Tibial artery (tissue), 4 donors: ENCODE measurements around the gene CNN3.

ENCODE experiments used
- DNase-seq, 2 donors: peaks; one replicate each; pipeline ENCODE4 v3.0.0-alpha.2; 2019
- H3K27ac ChIP-seq, 2 donors: fragments of 200-600 bp; sonication (generic) in 1 of 2; 1 replicate in 1 of 2; 2 replicates in 1 of 2; pipeline ENCODE4 v1.5.1; 2018 to 2019; ENCODE audit warnings: mild to moderate bottlenecking in 1 of 2
- H3K27me3 ChIP-seq, 2 donors: fragments of 200-600 bp; sonication (generic) in 1 of 2; one replicate each; pipeline versions ENCODE4 v1.5.1 to v1.6.0; 2016 to 2019
- H3K36me3 ChIP-seq, 3 donors: fragments of 200-600 bp; sonication (generic) in 2 of 3; one replicate each; pipeline ENCODE4 v1.5.1; 2016 to 2019; ENCODE audit warnings: mild to moderate bottlenecking in 2 of 3
- H3K4me1 ChIP-seq, 4 donors: fragments of 200-600 bp; sonication (generic) in 2 of 4; 1 replicate in 3 of 4; 2 replicates in 1 of 4; pipeline ENCODE4 v1.5.1; 2016 to 2019
- H3K4me3 ChIP-seq, 2 donors: fragments of 200-600 bp; sonication (generic) in 1 of 2; 1 replicate in 1 of 2; 2 replicates in 1 of 2; pipeline ENCODE4 v1.5.1; 2018 to 2019; ENCODE audit warnings: mild to moderate bottlenecking in 2 of 2
- H3K9me3 ChIP-seq, 3 donors: fragments of 200-600 bp; sonication (generic) in 1 of 3; one replicate each; pipeline ENCODE4 v1.5.1; 2016 to 2019
- intact Hi-C: fragments of 100-400 bp; cut with DNase I; formaldehyde crosslinking; loops from one replicate; pipeline ENCODE4 v1.15.0; 2023; ENCODE audit warnings: low total_unique reads
- TF ChIP-seq, protein P1 (sequence below), 2 experiments: fragments of 200-600 bp in 1 of 2; fragments of 450-650 bp in 1 of 2; IDR thresholded peaks; one replicate each; pipeline ENCODE4 v1.5.1; 2017 to 2019; ENCODE audit warnings: antibody characterized with exemption in 2 of 2, mild to moderate bottlenecking in 1 of 2, moderate library complexity in 1 of 2

CNN3 gene

GRCh38 chr1:94961988-94962387 is 35.1 kb upstream of the CNN3 start:
- Histone ChIP-seq H3K4me3 (no peak overlapping the region), H3K36me3 (no peaks in the 10 kb centered on the region), H3K27me3 (no peaks in the 10 kb centered on the region), H3K4me1 (peaks cover 0 to 12% (median 3%) of the 10 kb centered on the region in 4 donors), H3K9me3 (no peaks in the 10 kb centered on the region), H3K27ac (no peak overlapping the region)
- intact Hi-C loops = no loop called here
- TF ChIP-seq, protein P1, sequence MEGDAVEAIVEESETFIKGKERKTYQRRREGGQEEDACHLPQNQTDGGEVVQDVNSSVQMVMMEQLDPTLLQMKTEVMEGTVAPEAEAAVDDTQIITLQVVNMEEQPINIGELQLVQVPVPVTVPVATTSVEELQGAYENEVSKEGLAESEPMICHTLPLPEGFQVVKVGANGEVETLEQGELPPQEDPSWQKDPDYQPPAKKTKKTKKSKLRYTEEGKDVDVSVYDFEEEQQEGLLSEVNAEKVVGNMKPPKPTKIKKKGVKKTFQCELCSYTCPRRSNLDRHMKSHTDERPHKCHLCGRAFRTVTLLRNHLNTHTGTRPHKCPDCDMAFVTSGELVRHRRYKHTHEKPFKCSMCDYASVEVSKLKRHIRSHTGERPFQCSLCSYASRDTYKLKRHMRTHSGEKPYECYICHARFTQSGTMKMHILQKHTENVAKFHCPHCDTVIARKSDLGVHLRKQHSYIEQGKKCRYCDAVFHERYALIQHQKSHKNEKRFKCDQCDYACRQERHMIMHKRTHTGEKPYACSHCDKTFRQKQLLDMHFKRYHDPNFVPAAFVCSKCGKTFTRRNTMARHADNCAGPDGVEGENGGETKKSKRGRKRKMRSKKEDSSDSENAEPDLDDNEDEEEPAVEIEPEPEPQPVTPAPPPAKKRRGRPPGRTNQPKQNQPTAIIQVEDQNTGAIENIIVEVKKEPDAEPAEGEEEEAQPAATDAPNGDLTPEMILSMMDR (IDR thresholded peaks at IDR 0.05) = no peak
- DNase-seq = no peak

DNA sequence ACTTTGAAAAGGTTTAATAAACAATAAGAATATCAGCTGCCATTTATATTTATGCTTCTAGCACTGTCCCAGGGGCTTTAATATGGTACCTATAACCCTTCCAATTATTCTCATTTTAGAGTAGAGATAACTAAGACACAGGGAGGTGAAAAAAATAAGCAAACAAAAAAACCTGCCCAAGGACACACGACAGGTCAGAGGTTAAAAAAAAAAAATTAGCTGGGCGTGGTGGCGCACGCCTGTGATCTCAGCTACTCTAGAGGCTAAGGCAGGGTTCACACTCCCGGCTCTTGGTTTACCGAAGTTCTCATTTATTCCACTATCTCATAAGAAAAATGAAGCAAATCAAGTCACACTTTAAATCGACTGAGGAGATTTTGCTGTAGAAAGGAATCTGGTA is 34.7 kb upstream of the CNN3 start:
- intact Hi-C loops = no loop called here
- Histone ChIP-seq H3K27me3 (no peaks in the 10 kb centered on the region), H3K9me3 (no peaks in the 10 kb centered on the region), H3K4me3 (no peak overlapping the region), H3K4me1 (peaks cover 0 to 12% (median 3%) of the 10 kb centered on the region in 4 donors), H3K36me3 (no peaks in the 10 kb centered on the region), H3K27ac (no peak overlapping the region)
- no peak for DNase-seq
- TF ChIP-seq, protein P1 (IDR thresholded peaks at IDR 0.05) = no peak

DNA sequence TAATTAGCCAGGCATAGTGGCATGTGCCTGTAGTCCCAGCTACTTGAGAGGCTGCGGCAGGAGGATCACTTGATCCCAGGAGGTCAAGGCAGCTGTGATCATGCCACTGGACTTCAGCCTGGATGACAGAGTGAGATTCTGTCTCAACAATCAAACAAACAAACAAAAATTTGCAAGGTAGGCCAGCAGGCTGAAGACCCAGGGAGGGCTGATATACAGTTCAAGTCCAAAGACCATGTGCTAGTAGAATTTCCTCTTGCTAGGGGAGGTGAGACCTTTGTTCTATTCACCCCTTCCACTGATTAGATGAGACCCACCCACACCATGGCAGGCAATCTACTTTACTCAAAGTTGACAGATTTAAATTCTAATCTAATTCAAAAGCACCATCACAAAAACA is 31.2 kb upstream of the CNN3 start:
- TF ChIP-seq, protein P1 (IDR thresholded peaks at IDR 0.05) = no peak
- H3K27ac ChIP-seq = no peak overlapping the region

DNA sequence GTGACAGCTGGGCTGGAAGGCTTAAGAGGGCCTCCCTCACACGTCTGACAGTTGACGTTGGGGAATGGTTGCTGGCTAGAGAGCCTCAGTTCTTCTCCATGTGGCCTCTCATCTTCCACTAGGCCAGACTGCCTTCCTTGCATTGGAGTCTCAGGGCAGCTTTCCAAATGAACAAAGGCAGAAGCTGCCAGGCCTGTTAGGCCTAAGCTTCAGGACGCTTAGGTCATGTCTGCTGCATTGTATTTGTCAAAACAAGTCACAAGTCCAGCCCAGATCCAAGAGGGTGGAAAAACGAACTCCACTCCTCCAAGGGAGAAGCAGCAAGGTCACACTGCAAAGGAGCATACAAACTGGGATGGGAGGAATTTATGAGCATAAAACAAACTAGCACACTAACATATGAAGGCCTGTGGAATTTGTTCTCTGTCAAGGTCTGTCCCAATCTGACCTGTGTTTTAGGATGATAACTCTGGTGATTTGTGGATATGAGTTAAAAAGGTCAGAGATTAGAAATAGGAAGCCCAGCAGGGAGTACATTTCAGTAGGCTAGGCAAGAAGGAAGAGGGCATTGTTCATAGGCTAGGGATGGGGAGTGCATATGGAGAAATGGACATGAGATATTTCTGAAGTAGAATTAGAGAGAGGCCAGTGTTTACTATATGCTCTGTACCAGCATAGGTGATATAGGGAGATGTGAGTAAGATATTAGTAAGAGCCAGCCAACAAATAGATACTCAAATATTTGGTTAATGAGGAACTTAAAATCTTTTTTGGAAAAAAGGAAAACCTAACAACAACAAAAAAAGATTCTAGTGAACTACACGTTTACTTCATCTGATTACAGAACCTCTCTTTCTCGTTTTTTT is 29.1 kb upstream of the CNN3 start:
- no peaks in the 10 kb centered on the region for H3K9me3 ChIP-seq
- no peak overlapping the region for H3K4me3 ChIP-seq
- no peaks in the 10 kb centered on the region for H3K36me3 ChIP-seq
- no peaks in the 10 kb centered on the region for H3K27me3 ChIP-seq
- intact Hi-C loops = no loop called here
- no peak for DNase-seq
- TF ChIP-seq, protein P1 (IDR thresholded peaks at IDR 0.05) = no peak
- peak overlapping the region in 1 of 2 donors; percentile 11 for H3K27ac ChIP-seq
- H3K4me1 ChIP-seq = peaks cover 0 to 6% (median 0%) of the 10 kb centered on the region in 4 donors

More for the DNA sequence above, 31.2 kb upstream of the CNN3 start:
- Histone ChIP-seq H3K4me1 (peaks cover 0 to 6% (median 3%) of the 10 kb centered on the region in 4 donors), H3K9me3 (no peaks in the 10 kb centered on the region), H3K36me3 (no peaks in the 10 kb centered on the region), H3K27me3 (no peaks in the 10 kb centered on the region), H3K4me3 (no peak overlapping the region)
- intact Hi-C loops = no loop called here
- no peak for DNase-seq

DNA sequence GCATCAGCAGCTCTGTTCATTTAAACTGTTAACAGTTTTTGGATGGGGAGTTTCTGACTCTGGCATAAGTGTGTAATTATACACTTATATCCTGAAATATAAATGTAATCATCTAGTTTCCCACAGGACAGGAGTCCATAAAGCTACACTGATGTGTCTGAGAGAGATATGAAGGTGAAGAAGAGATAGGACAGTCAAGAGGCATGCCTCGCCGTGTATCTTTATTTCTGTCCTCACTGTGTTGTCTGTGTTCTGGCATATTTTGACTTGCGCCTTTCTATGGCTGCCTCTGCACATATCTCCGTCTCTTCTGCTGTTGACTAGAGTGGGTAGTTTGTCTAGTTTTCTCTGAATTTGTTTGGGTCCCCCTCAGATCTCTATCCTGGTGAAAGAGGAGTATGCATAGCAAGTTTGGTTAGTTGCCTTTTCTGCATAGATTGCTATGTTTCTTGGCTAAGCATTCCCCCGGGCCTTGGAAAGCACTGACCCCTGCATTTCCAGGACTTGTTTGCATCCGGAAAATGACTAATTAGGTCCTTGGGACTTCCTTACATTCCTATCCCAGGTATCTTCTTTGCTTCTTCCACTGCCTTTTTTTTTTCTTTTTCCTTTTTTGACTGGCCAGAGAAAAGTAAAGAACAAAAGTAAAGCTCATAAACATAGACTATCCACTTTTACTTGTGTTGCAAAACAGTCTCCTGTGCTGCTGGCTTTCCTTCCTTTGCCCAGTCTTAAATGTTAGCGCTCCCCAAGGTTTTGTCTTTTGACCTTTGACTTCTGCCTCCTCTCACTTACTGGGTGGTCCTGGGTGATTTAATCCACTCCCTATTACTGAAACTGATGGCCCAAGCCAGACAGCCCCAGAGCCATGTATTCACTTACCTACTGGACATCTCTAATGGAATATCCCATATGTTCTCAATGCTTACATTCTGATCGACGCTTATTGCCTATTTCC is 27.6 kb upstream of the CNN3 start:
- no peak for DNase-seq
- H3K4me1 ChIP-seq = peaks cover 0 to 6% (median 0%) of the 10 kb centered on the region in 4 donors
- no peak overlapping the region for H3K4me3 ChIP-seq
- no peaks in the 10 kb centered on the region for H3K27me3 ChIP-seq
- no peaks in the 10 kb centered on the region for H3K9me3 ChIP-seq
- intact Hi-C loops = no loop called here
- no peak overlapping the region for H3K27ac ChIP-seq
- TF ChIP-seq, protein P1 (IDR thresholded peaks at IDR 0.05) = no peak
- H3K36me3 ChIP-seq = no peaks in the 10 kb centered on the region
